Renal cortex interstitium (tissue), 11 donors: ENCODE results near the gene NXPE2. TPM values are rescaled to one million over a fixed set of nuclear protein-coding genes. Genes with fewer than 3 reads are reported as not detected.

Experiments
- DNase-seq, 11 donors: peaks; one replicate each; pipeline ENCODE4 v3.0.0-alpha.2; 2013; ENCODE audit warnings: low read depth in 9 of 11, low spot score in 4 of 11; ENCODE audit errors: extremely low read depth in 1 of 11
- polyA plus RNA-seq, 3 donors: library from polyadenylated mRNA; unstranded; fragments of 120-200 nt; gene quantifications; one replicate each; pipeline ENCODE4 v1.2.1, GENCODE V29; 2013; ENCODE audit not compliant: insufficient read length in 3 of 3

The NXPE2 gene
- polyA plus RNA-seq, 3 donors, result 0.26 to 0.61 (median 0.47) TPM

DNA sequence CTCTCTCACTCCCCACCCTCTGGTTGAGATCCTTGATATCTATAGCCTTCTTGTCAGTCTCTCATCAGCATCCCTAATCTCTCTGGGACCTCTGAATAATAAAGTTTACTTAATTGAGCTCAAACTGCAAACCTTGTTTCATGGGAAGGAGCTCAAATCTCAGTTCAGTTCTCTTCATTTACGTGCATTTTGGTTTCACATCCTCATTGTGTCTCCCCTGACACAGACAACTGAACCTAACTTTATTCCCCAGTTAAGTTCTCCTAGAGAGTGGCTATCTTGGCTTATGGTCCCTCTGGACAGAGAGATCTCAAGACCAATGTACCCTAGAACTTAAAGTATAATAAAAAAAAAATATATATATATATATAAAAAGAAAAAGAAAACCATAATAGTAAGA lies 47.3 kb downstream of the NXPE2 start:
- DNase-seq, result no peak

DNA sequence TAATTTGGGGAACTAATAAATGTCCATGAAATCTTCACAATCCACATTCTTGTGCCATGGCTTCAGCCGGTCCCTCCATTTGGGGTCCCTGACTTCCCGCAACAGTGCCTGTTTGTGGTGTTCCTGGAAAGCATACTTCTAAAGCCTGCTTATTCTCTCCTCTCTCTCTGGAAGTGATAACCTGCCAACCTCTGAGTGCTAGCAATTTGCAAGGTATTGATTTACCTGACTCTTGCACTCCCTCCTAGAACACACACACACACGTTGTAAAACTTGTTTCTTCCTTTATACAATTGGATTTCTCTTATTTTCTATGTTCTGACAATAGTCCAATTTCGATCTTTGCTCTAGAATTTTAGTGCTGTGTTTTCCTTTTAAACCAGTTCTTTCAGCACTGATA lies 58.5 kb downstream of the NXPE2 start:
- DNase-seq, result no peak

DNA sequence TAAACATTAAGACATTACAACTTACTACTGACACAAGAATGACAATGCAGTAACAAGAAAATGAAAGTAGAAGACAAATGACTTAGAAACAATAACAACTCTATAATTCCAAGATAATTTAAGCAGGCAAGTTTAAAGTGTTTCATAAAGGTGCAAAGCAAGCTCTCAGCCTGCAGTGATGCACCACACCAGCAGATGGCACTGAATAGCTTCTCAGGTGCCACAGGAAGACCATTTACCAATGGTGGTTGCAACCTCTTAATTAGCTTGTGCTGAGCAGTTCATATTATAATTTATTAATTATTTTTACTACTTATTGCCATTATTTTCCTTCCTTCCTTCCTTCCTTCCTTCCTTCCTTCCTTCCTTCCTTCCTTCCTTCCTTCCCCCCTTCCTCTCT lies 60.6 kb downstream of the NXPE2 start:
- peak in 10 of 11 donors; percentile 3 to 17 (median 8) for DNase-seq

DNA sequence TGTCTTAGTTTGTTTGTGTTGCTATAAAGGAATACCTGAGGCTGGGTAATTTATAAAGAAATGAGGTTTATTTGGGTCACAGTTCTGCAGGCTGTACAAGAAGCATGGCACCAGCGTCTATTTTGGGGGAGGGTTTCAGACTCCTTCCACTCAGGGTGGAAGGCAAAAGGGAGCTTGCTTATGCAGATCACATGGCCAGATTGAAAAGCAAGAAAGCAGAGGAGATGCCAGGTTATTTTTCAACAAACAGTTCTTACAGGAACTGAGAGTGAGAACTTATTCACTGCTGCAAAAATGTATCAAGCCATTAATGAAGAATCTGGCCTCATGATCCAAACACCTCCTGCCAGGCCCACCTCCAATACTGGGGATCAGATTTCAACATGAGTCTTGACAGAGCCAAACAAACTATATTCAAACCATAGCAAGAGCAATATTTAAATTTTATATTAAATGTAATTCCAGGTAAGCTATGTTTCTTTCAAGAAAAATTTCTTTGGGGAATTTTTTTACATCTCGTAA lies 66.9 kb downstream of the NXPE2 start:
- DNase-seq, result no peak

DNA sequence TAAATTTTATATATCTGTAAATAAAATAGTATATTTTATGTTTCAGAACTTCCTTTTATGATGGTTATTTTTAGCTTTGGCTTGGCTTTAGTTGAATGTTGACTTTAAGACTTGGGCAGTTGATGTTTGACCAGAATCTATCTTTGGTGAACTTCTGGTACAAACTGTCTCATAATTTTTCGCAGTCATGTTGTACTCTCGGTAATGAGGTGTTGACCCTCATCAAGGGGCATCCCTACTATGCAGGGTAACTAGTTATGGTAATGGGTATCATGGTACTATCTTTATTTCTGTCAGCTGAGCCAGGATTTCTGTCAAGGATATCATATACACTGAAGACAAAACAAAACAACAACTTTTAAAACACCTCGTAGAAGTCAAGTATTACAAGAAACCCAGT lies 67.7 kb downstream of the NXPE2 start:
- DNase-seq, result no peak

Other genes starting within 250 kb of the NXPE2 start
- 100 to 1,000 TPM; 108 to 135 (median 119) TPM for gene REXO2, start 239.1 kb upstream of the NXPE2 start, polyA plus RNA-seq
- not detected for gene NXPE1, start 118.6 kb upstream of the NXPE2 start, polyA plus RNA-seq
- under 1 TPM in 1 of 3 donors, not detected in 2; 0.07 TPM for gene NXPE4, start 82.7 kb upstream of the NXPE2 start, polyA plus RNA-seq